Choroid plexus epithelial cell (primary cell): Measurements from ENCODE around the gene FCSK.
"Not testable (repeated sequence)": the region's sequence is repeated elsewhere in the genome, so short reads cannot be mapped to it uniquely, and the experiment has no call there.

Experiments
- DNase-seq: peaks from one replicate; pipeline ENCODE4 v3.0.0-alpha.2; 2010; ENCODE audit warnings: low read depth
- H3K4me3 ChIP-seq: 2 replicates; pipeline ENCODE4 v1.5.1; 2011; ENCODE audit warnings: low read depth, mild to moderate bottlenecking, control low read depth, low read length, moderate library complexity
- TF ChIP-seq, protein P1 (sequence below): conservative IDR thresholded peaks from 2 replicates; pipeline ENCODE4 v1.5.1; 2011; ENCODE audit warnings: low read depth, mild to moderate bottlenecking, control low read depth, inconsistent platforms, low read length, moderate library complexity

FCSK gene

GRCh38 chr16:70523076-70523742, 68.8 kb downstream of the FCSK start, which contains the start of gene COG4:
Gene COG4, minus strand, starts transcription at chr16:70523554. Its CDS starts 11 bp downstream, at chr16:70523543.
- peak; percentile 84 for DNase-seq
- TF ChIP-seq, protein P1, sequence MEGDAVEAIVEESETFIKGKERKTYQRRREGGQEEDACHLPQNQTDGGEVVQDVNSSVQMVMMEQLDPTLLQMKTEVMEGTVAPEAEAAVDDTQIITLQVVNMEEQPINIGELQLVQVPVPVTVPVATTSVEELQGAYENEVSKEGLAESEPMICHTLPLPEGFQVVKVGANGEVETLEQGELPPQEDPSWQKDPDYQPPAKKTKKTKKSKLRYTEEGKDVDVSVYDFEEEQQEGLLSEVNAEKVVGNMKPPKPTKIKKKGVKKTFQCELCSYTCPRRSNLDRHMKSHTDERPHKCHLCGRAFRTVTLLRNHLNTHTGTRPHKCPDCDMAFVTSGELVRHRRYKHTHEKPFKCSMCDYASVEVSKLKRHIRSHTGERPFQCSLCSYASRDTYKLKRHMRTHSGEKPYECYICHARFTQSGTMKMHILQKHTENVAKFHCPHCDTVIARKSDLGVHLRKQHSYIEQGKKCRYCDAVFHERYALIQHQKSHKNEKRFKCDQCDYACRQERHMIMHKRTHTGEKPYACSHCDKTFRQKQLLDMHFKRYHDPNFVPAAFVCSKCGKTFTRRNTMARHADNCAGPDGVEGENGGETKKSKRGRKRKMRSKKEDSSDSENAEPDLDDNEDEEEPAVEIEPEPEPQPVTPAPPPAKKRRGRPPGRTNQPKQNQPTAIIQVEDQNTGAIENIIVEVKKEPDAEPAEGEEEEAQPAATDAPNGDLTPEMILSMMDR = no peak
- peak within 1 kb of the TSS; percentile 99 for H3K4me3 ChIP-seq

DNA sequence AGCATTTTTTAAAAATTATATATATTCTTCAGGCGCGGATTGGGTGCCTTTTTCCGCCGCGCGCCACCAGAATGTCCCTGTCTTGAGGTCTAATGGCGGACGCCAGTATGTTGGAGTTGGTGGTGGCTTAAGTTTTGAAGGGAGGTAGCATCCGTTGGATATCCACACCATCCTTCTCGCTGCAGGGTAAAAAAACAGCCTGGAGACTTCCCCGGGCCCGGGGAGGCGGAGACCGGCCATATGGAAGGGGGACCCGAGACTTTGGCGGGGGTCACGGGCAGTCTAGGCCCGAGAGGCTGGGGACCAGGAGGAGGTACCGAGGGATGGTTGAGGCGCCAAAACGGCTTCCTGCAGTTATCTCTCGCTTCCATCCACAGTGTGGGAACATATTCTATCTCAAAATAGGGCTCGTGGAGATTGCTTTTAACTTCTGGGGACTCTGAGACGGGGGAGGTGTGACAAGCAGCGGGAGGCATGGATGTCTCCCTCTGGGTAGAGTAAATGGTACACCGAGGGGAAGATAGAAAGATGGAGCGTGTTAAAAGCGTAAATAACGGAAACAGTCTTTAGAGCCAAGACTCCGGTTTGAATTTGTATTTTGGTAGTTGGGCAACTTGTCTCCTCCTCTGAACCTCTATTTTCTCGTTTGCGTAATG, 69.5 kb downstream of the FCSK start, which contains the start of gene SF3B3:
Gene SF3B3, plus strand, starts transcription at position 74 of the 656 bp plus-strand sequence. CDS start 2,841 bp downstream, outside the sequence.
- TF ChIP-seq, protein P1 = no peak
- DNase-seq = peak; percentile 39
- H3K4me3 ChIP-seq = peak within 1 kb of the TSS; percentile 99

DNA sequence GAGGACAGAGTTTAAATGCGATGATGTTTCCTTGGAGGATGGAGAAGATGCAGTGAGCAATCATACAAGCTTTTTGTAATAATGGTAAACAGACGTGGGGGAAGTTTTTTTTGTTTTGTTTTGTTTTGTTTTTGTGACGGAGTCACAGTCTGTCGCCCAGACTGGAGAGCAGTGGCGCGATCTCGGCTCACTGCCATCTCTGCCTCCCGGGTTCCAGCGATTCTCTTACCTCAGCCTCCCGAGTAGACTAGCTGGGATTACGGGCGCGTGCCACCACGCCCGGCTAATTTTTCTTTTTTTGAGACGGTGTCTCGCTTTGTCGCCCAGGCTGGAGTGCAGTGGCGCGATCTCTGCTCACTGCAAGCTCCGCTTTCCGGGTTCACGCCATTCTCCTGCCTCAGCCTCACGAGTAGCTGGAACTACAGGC, 70.0 kb downstream of the FCSK start:
- DNase-seq = not testable (repeated sequence)

DNA sequence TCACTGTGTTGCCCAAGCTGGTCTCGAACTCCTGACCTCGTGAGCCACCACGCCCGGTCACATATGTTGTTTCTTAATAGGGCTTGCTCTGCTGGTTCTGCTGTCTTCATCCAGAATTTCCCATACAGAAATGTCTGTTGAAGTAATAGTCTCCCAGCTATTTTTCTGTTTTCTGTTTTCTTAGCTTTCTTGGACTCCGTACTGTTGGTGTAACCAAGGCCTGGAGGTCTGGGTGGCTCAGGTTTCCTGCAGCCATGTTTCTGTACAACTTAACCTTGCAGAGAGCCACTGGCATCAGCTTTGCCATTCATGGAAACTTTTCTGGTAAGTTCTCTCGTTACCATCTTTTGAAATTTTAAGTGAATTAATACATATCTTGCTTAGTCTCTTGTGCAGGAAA, 72.0 kb downstream of the FCSK start:
- TF ChIP-seq, protein P1 = no peak
- H3K4me3 ChIP-seq = peak overlapping the region; percentile 9
- peak; percentile 15 for DNase-seq

More for the DNA sequence above, 70.0 kb downstream of the FCSK start:
- H3K4me3 ChIP-seq = peak overlapping the region; percentile 99

GRCh38 chr16:70527315-70527996, 73.1 kb downstream of the FCSK start:
- no peak for DNase-seq
- TF ChIP-seq, protein P1 = no peak
- H3K4me3 ChIP-seq = no peak overlapping the region

DNA sequence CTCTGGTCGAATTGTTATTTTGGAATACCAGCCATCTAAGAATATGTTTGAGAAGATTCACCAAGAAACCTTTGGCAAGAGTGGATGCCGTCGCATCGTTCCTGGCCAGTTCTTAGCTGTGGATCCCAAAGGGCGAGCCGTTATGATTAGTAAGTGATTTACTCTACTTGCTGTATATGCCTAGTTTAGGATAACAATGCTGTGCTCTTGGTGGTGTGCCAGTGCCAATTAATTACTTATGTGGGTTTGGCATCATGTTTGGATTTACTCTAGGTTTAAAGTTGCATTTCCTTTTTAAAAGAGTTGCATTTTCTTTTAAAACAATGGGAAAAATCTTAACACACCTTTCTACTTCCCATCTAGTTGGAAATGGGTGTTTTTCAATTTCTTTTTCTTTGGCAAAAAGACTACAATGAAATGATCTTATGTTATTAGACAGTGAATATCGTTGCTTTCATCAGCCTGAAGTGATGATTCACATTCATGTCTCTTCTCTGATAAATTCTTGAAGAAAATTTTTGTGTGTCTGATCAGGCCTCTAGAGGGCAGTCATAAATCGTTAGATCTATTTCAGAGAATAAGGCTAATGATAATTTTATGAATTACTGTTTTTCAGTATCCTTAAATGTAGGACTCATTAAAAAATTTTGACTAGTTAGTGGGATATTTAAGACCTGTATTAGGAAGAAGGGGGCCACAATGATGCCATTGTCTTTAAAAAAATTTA, 74.8 kb downstream of the FCSK start:
- TF ChIP-seq, protein P1 = peak; percentile 54
- peak; percentile 76 for DNase-seq
- H3K4me3 ChIP-seq = no peak overlapping the region
